Spleen (tissue), 11 donors: ENCODE data around the gene NRN1L. TPM values are rescaled to one million over a fixed set of nuclear protein-coding genes. Genes with fewer than 3 reads are reported as not detected.

ENCODE experiments used
- DNase-seq: peaks from one replicate; pipeline ENCODE4 v3.0.0-alpha.2; 2020
- H3K27ac ChIP-seq, 8 donors: fragments of 200-600 bp; sonication (generic) in 7 of 8; 1 replicate in 4 of 8; 2 replicates in 4 of 8; pipeline versions ENCODE4 v1.5.0 to v1.8.0; 2016 to 2021; ENCODE audit warnings: inconsistent platforms in 4 of 8, mild to moderate bottlenecking in 4 of 8, moderate library complexity in 1 of 8
- H3K27me3 ChIP-seq, 7 donors: fragments of 200-600 bp; sonication (generic) in 6 of 7; replicated peaks in 1 of 7; 1 replicate in 4 of 7; 2 replicates in 3 of 7; pipeline versions ENCODE4 v1.5.0 to v1.8.0; 2016 to 2021; ENCODE audit warnings: inconsistent platforms in 3 of 7, mild to moderate bottlenecking in 1 of 7
- H3K36me3 ChIP-seq, 6 donors: fragments of 200-600 bp; sonication (generic) in 5 of 6; 1 replicate in 4 of 6; 2 replicates in 2 of 6; pipeline versions ENCODE4 v1.5.0 to v1.8.0; 2016 to 2021; ENCODE audit warnings: inconsistent platforms in 2 of 6
- H3K4me1 ChIP-seq, 6 donors: fragments of 200-600 bp; sonication (generic) in 5 of 6; 1 replicate in 3 of 6; 2 replicates in 3 of 6; pipeline versions ENCODE4 v1.5.0 to v1.8.0; 2016 to 2021; ENCODE audit warnings: inconsistent platforms in 3 of 6
- H3K4me3 ChIP-seq, 8 donors: fragments of 200-600 bp; sonication (generic) in 7 of 8; 1 replicate in 4 of 8; 2 replicates in 4 of 8; pipeline versions ENCODE4 v1.5.0 to v1.8.0; 2016 to 2021; ENCODE audit warnings: inconsistent platforms in 4 of 8, mild to moderate bottlenecking in 4 of 8, moderate library complexity in 2 of 8
- H3K9me3 ChIP-seq, 8 donors: fragments of 200-600 bp; sonication (generic) in 7 of 8; 1 replicate in 4 of 8; 2 replicates in 4 of 8; pipeline versions ENCODE4 v1.5.0 to v1.8.0; 2016 to 2021; ENCODE audit warnings: inconsistent platforms in 4 of 8
- CTCF ChIP-seq, 11 experiments: fragments of 200-600 bp in 7 of 11; fragments of 450-650 bp in 4 of 11; sonication (generic) in 4 of 11; IDR thresholded peaks in 8 of 11; conservative IDR thresholded peaks in 3 of 11; 1 replicate in 7 of 11; 2 replicates in 4 of 11; pipeline versions ENCODE4 v1.4.0 to v1.8.0; 2016 to 2021; ENCODE audit warnings: antibody characterized with exemption in 11 of 11, inconsistent platforms in 4 of 11, mild to moderate bottlenecking in 1 of 11
- POLR2A ChIP-seq, 3 donors: fragments of 450-650 bp; IDR thresholded peaks; one replicate each; pipeline ENCODE4 v1.5.1; 2017; ENCODE audit warnings: antibody characterized with exemption in 3 of 3, mild to moderate bottlenecking in 1 of 3
- POLR2AphosphoS5 ChIP-seq, 3 donors: sonication (generic); formaldehyde crosslinking; IDR thresholded peaks; one replicate each; pipeline ENCODE4 v1.5.1; 2017; ENCODE audit warnings: antibody characterized with exemption in 3 of 3
- WGBS, 5 donors: extraction: QIAGEN DNeasy Blood & Tissue Kit in 3 of 5; methylation state at CpG; one replicate each; pipeline versions ENCODE4 v1.1.5 to v1.1.7; 2013 to 2018; 5-methylcytosine and 5-hydroxymethylcytosine counted together
- intact Hi-C: fragments of 100-400 bp; cut with DNase I; formaldehyde crosslinking; loops from one replicate; pipeline ENCODE4 v1.15.0; 2023; ENCODE audit warnings: low total_unique reads
- polyA plus RNA-seq, 3 donors: library from polyadenylated mRNA; stranded (reverse); fragments of 200-250 nt; gene quantifications; one replicate each; pipeline ENCODE4 v1.2.1, GENCODE V29; 2013
- total RNA-seq, 7 donors: library from RNA; depleted of rRNA in 3 of 7; stranded (reverse); fragments of >200 nt in 3 of 7; fragmentation: NEBNext Ultra II Directional in 4 of 7; extraction: Animal tissue kit (Norgen Biotek cat#: 25700) in 4 of 7; gene quantifications; one replicate each; pipeline versions ENCODE4 v1.1.0 to v1.2.1, GENCODE V29; 2016 to 2021
- donor health status: healthy with polysubstance abuse.
- donor health status: DM: no; HTN: no; CAD: no; lungs with moderate emphysema.
- donor health status: DM: no; HTN: no; CAD: no.
- donor health status: Bipolar disorder and iron deficiency.
- donor health status: healthy.
- donor health status: DM: no; HTN: no; CAD: no.
- donor health status: DM: yes; HTN: yes; CAD: no.

Gene NRN1L
- total and polyA plus RNA-seq, 10 donors: 0.60 to 6.2 (median 3.0) TPM; not detected in 2

DNA sequence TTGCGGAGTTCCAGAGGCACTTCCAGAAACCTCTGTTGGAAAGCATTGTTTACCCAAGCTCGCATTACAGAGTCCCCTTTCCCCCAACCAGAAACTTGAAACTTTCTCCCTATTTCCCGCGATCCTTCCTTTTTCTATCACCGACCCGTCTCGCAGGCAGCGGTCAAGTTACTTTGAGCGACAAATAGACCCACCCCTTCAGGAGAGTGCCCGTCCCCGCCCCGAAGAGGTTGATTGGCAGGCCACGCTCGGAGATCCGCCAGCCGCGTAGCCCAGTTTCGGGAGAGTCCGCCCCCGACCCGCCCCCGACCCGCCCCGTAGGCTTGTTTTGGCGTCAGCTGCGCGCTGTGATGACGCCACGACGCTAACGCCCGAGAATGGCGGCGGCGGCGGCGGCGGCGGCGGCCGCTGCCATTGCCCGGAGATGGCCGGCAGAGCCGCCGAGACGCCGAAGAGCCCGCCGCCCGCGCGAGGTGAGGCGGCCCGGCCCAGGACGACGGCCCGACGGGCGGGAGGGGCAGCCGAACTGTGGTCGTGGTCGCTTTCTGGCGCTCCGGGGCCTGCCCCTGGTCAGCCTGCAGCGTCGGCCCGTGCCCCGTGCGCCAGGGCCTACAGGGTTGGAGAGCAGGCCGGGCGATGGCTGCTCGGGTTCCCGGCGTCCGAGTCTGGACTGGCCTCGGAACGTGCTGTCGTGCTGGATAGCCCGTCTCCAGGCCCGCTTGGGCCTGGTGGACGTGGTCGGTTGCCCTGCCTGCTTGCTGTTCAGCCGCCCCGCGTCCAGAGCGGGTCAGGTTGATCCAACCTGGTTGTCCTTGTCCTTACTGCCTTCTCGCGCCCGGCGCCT, 8.4 kb downstream of the NRN1L start, which contains the start of gene PSKH1:
Gene PSKH1 (plus strand): TSS at position 356 of the 844 bp plus-strand sequence. CDS start 15,496 bp downstream, outside the sequence.
- WGBS, 5 donors: 1% methylated on average over 47 to 90 of the region's 90 CpGs
- TF ChIP-seq POLR2A (IDR thresholded peaks at IDR 0.05) (peak in 2 of 3 donors; percentile 27 to 74), CTCF (IDR thresholded peaks at IDR 0.05 in 8 of 11, conservative IDR thresholded peaks at IDR 0.05 in 3 of 11) (peak in 2 of 11 experiments; percentile 9 to 39), POLR2AphosphoS5 (IDR thresholded peaks at IDR 0.05) (peak; percentile 82 to 90 (median 87))
- H3K27me3 ChIP-seq: no peaks in the 10 kb centered on the region
- H3K4me1 ChIP-seq: peaks cover 21 to 59% (median 45%) of the 10 kb centered on the region in 6 donors
- H3K36me3 ChIP-seq: no peaks in the 10 kb centered on the region
- H3K4me3 ChIP-seq: peak within 1 kb of the TSS; percentile 86 to 97 (median 92)
- peak; percentile 99 for DNase-seq
- H3K27ac ChIP-seq: peak within 1 kb of the TSS; percentile 88 to 97 (median 94)
- intact Hi-C loops: no loop called here
- H3K9me3 ChIP-seq: no peaks in the 10 kb centered on the region

DNA sequence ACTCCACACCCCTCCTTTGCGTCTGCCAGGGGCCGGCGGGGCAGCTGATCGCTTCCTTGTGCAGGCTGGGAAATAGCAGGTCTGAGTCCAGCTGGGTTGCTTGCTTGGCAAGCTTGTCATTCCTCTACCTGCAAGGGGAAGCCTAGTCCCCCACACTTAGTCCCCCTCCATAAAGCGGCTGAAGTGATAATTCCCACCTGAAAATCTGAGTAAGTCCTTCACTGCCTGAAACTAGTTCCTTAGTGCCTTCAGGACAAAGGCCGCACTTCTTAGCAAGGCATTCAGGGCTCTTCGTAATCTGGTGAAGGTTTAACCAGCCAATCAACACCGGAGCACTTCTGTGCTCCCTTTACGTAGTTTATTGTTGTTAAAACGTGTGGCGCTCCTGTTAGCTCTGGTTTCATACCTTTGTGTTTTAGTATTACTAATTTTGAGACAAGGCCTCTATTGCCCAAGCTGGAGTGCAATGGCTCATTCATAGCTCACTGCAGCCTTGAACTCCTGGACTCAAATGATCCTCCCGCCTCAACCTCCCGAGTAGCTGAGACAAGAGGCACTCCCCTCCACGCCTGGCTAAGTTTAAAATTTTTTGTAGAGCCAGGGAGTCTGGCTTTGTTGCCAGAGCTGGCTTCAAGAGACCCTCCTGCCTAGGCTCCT, 9.2 kb downstream of the NRN1L start:
- Histone ChIP-seq H3K4me1 (peaks cover 21 to 63% (median 45%) of the 10 kb centered on the region in 6 donors), H3K9me3 (no peaks in the 10 kb centered on the region), H3K36me3 (no peaks in the 10 kb centered on the region), H3K4me3 (peak overlapping the region; percentile 86 to 97 (median 92)), H3K27me3 (no peaks in the 10 kb centered on the region), H3K27ac (peak overlapping the region; percentile 88 to 97 (median 94))
- intact Hi-C loops: no loop called here
- DNase-seq: no peak
- TF ChIP-seq POLR2AphosphoS5 (IDR thresholded peaks at IDR 0.05): no peak
- no peak for TF ChIP-seq CTCF (IDR thresholded peaks at IDR 0.05 in 8 of 11, conservative IDR thresholded peaks at IDR 0.05 in 3 of 11)
- TF ChIP-seq POLR2A (IDR thresholded peaks at IDR 0.05): no peak
- 27 to 36% (median 31%) methylated on average over 13 to 14 of the region's 14 CpGs for WGBS, 5 donors

DNA sequence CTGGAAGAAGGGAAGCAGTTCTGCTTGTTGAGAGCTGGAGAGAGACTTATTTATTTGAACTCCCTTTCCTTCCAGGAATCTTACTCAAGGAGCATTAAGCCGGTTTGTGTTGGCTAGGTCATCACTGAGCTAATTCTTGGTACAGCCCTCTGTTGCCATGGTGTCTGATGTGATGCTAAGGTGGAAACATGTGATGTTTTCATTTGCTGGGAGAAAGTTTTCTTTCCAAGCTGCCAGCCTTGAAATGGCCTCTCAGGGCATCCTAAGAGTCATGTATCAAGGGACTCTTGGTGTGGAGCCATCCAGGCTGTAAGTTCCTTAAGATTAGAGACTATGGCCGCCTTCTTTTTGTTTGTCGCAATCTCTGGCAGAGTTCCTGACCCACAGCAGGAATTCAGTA, 12.5 kb downstream of the NRN1L start:
- no peaks in the 10 kb centered on the region for H3K27me3 ChIP-seq
- 93 to 95% (median 95%) methylated on average over 3 of the region's 3 CpGs for WGBS, 5 donors
- TF ChIP-seq POLR2A (IDR thresholded peaks at IDR 0.05) (no peak), POLR2AphosphoS5 (IDR thresholded peaks at IDR 0.05) (no peak), CTCF (IDR thresholded peaks at IDR 0.05 in 8 of 11, conservative IDR thresholded peaks at IDR 0.05 in 3 of 11) (no peak)
- H3K4me3 ChIP-seq: no peak overlapping the region
- intact Hi-C loops: no loop called here
- H3K9me3 ChIP-seq: no peaks in the 10 kb centered on the region
- peak overlapping the region in 4 of 8 donors; percentile 14 to 73 (median 60) for H3K27ac ChIP-seq
- DNase-seq: no peak
- H3K36me3 ChIP-seq: peaks cover 0 to 18% (median 0%) of the 10 kb centered on the region in 6 donors
- peaks cover 21 to 70% (median 44%) of the 10 kb centered on the region in 6 donors for H3K4me1 ChIP-seq
